Peyer's patch (tissue), 4 donors: ENCODE measurements around the gene OR56B4. TPM values are rescaled to one million over a fixed set of nuclear protein-coding genes. Genes with fewer than 3 reads are reported as not detected.
"Not testable (repeated sequence)": the region's sequence is repeated elsewhere in the genome, so short reads cannot be mapped to it uniquely, and the experiment has no call there.

Experiments used
- DNase-seq, 3 donors: peaks; one replicate each; pipeline ENCODE4 v3.0.0-alpha.2; 2017 to 2019
- H3K27ac ChIP-seq, 4 donors: fragments of 200-600 bp; sonication (generic); one replicate each; pipeline ENCODE4 v1.5.1; 2016 to 2019
- H3K27me3 ChIP-seq, 2 donors: fragments of 200-600 bp; sonication (generic); one replicate each; pipeline ENCODE4 v1.5.1; 2019
- H3K36me3 ChIP-seq, 3 donors: fragments of 200-600 bp; sonication (generic); one replicate each; pipeline ENCODE4 v1.5.1; 2016 to 2019
- H3K4me1 ChIP-seq, 4 donors: fragments of 200-600 bp; sonication (generic); one replicate each; pipeline ENCODE4 v1.5.1; 2016 to 2019
- H3K4me3 ChIP-seq, 4 donors: fragments of 200-600 bp; sonication (generic); 1 replicate in 3 of 4; 2 replicates in 1 of 4; pipeline ENCODE4 v1.5.1; 2016 to 2019; ENCODE audit warnings: mild to moderate bottlenecking in 1 of 4
- H3K9me3 ChIP-seq, 4 donors: fragments of 200-600 bp; sonication (generic); one replicate each; pipeline ENCODE4 v1.5.1; 2016 to 2019; ENCODE audit warnings: mild to moderate bottlenecking in 1 of 4
- POLR2A ChIP-seq, 2 donors: fragments of 450-650 bp; IDR thresholded peaks; one replicate each; pipeline ENCODE4 v1.5.1; 2017; ENCODE audit warnings: antibody characterized with exemption in 2 of 2, mild to moderate bottlenecking in 2 of 2, moderate library complexity in 2 of 2
- total RNA-seq, 4 donors: library from RNA; depleted of rRNA; stranded (reverse); fragments of >200 nt; gene quantifications; one replicate each; pipeline ENCODE4 v1.1.0, GENCODE V29; 2016
- TF ChIP-seq, protein P1 (sequence below), 6 experiments: fragments of 450-650 bp in 4 of 6; fragments of 200-600 bp in 2 of 6; sonication (generic) in 1 of 6; IDR thresholded peaks; one replicate each; pipeline ENCODE4 v1.5.1; 2017 to 2019; ENCODE audit warnings: antibody characterized with exemption in 6 of 6, mild to moderate bottlenecking in 3 of 6, moderate library complexity in 1 of 6

The OR56B4 gene
- total RNA-seq, 4 donors from 2014 or later: not detected

GRCh38 chr11:6127881-6128280 lies 20.4 kb downstream of the OR56B4 start:
- no peaks in the 10 kb centered on the region for H3K36me3 ChIP-seq
- H3K27me3 ChIP-seq: no peaks in the 10 kb centered on the region
- H3K27ac ChIP-seq: no peak overlapping the region
- no peaks in the 10 kb centered on the region for H3K4me1 ChIP-seq
- no peak overlapping the region for H3K4me3 ChIP-seq
- no peak for TF ChIP-seq POLR2A (IDR thresholded peaks at IDR 0.05)
- TF ChIP-seq, protein P1, sequence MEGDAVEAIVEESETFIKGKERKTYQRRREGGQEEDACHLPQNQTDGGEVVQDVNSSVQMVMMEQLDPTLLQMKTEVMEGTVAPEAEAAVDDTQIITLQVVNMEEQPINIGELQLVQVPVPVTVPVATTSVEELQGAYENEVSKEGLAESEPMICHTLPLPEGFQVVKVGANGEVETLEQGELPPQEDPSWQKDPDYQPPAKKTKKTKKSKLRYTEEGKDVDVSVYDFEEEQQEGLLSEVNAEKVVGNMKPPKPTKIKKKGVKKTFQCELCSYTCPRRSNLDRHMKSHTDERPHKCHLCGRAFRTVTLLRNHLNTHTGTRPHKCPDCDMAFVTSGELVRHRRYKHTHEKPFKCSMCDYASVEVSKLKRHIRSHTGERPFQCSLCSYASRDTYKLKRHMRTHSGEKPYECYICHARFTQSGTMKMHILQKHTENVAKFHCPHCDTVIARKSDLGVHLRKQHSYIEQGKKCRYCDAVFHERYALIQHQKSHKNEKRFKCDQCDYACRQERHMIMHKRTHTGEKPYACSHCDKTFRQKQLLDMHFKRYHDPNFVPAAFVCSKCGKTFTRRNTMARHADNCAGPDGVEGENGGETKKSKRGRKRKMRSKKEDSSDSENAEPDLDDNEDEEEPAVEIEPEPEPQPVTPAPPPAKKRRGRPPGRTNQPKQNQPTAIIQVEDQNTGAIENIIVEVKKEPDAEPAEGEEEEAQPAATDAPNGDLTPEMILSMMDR (IDR thresholded peaks at IDR 0.05): no peak
- DNase-seq: no peak
- H3K9me3 ChIP-seq: no peaks in the 10 kb centered on the region

GRCh38 chr11:6129011-6129410 lies 21.5 kb downstream of the OR56B4 start:
- H3K36me3 ChIP-seq: no peaks in the 10 kb centered on the region
- DNase-seq: no peak
- no peaks in the 10 kb centered on the region for H3K4me1 ChIP-seq
- no peaks in the 10 kb centered on the region for H3K27me3 ChIP-seq
- H3K9me3 ChIP-seq: no peaks in the 10 kb centered on the region
- H3K4me3 ChIP-seq: no peak overlapping the region
- TF ChIP-seq POLR2A (IDR thresholded peaks at IDR 0.05): no peak
- TF ChIP-seq, protein P1 (IDR thresholded peaks at IDR 0.05): no peak
- H3K27ac ChIP-seq: no peak overlapping the region

- no peaks in the 10 kb centered on the region for H3K27me3 ChIP-seq
- no peak overlapping the region for H3K27ac ChIP-seq
Measured at GRCh38 chr11:6129635-6130034, 22.2 kb downstream of the OR56B4 start.

GRCh38 chr11:6132431-6132830 lies 24.9 kb downstream of the OR56B4 start:
- Histone ChIP-seq H3K4me1 (no peaks in the 10 kb centered on the region), H3K9me3 (no peaks in the 10 kb centered on the region), H3K27me3 (no peaks in the 10 kb centered on the region), H3K4me3 (no peak overlapping the region), H3K36me3 (no peaks in the 10 kb centered on the region), H3K27ac (no peak overlapping the region)
- no peak for DNase-seq
- TF ChIP-seq, protein P1 (IDR thresholded peaks at IDR 0.05): no peak
- no peak for TF ChIP-seq POLR2A (IDR thresholded peaks at IDR 0.05)

More at GRCh38 chr11:6129635-6130034, 22.2 kb downstream of the OR56B4 start:
- H3K4me3 ChIP-seq: no peak overlapping the region
- no peaks in the 10 kb centered on the region for H3K36me3 ChIP-seq
- no peaks in the 10 kb centered on the region for H3K4me1 ChIP-seq
- TF ChIP-seq, protein P1 (IDR thresholded peaks at IDR 0.05): no peak
- TF ChIP-seq POLR2A (IDR thresholded peaks at IDR 0.05): no peak
- no peaks in the 10 kb centered on the region for H3K9me3 ChIP-seq
- no peak for DNase-seq

- H3K27me3 ChIP-seq, H3K27ac ChIP-seq, H3K36me3 ChIP-seq, DNase-seq, H3K4me1 ChIP-seq, H3K4me3 ChIP-seq, H3K9me3 ChIP-seq: not testable (repeated sequence)
Measured at GRCh38 chr11:6135936-6136335, 28.5 kb downstream of the OR56B4 start.

DNA sequence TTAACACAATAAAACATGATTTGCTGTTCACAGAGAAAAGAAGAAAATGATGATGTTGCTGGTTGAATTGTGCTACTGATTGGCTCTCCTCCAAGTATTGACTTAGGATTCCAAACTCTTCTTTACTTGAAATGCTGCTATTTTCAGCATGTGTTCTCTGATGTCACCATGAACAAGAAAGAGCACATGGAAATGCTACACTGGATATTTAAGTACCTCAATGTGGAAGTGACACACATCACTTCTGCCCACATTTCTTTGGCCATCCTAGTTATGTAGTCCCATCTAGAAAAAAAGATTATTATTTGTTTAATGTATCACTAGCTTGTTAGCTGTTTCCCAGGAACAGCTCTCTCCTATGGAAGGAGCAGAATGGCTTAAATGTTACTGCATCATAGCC lies 35.5 kb downstream of the OR56B4 start:
- Histone ChIP-seq H3K9me3 (no peaks in the 10 kb centered on the region), H3K27me3 (no peaks in the 10 kb centered on the region), H3K4me1 (no peaks in the 10 kb centered on the region), H3K27ac (no peak overlapping the region), H3K36me3 (no peaks in the 10 kb centered on the region), H3K4me3 (no peak overlapping the region)
- DNase-seq: no peak
- TF ChIP-seq, protein P1 (IDR thresholded peaks at IDR 0.05): no peak
- TF ChIP-seq POLR2A (IDR thresholded peaks at IDR 0.05): no peak

GRCh38 chr11:6143737-6144136 lies 36.3 kb downstream of the OR56B4 start:
- not testable (repeated sequence) for H3K27ac ChIP-seq, H3K27me3 ChIP-seq, DNase-seq, H3K36me3 ChIP-seq, H3K9me3 ChIP-seq, H3K4me3 ChIP-seq, H3K4me1 ChIP-seq
